Islet precursor cell (in vitro differentiated cells): ENCODE data around the gene CYB561D2.

Experiments used
- DNase-seq: peaks from one replicate; pipeline ENCODE4 v3.0.0-alpha.2; 2018

Gene CYB561D2

DNA sequence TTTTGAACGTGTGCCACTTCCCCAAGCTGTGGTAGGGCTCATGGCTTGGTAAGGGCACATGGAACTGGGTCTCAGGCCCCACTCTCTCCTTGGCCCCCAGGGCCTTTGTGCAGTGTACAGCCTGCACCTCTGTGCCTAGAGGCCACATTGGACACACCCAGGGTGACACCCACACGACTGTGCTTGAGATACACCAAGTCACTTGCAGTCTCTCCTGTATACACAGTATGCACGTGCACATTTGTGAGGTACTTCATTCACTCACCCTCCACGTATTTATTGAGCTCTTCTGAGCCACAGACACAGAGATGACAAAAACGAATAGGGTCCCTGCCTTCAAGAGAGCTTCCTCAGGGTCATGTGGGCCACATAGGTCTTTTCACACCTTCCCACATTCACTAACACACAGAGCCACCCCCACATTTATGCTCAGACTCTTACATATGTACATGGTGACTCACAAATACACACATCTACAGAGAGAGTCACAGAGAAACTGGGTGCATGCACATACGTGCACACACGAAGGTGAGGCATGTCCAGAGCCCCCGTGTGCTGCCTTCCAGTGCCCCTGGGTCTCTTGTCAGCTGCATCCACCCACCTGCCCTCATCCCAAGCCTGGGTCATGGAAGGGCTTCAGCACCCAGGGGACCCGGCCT is 18.5 kb downstream of the CYB561D2 start:
- DNase-seq = no peak

DNA sequence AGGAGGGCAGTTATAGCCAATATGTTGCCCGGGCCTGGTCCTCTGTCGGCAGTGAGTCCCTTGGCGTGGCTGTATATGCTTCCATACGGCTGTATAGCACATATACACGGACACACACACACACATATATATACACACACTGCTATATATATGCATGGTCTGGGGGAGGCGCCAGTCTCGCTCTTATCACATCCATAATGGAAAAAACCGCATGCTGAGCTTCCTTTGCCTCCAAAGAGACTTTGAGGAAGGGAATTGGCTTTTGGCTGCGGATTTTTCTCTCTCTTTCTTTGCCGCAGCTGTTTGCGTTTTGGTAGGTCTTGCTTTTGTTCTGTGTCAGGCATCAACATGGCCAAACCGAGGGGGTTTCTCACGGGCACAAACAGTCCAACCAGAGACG is 19.9 kb downstream of the CYB561D2 start:
- DNase-seq = no peak

DNA sequence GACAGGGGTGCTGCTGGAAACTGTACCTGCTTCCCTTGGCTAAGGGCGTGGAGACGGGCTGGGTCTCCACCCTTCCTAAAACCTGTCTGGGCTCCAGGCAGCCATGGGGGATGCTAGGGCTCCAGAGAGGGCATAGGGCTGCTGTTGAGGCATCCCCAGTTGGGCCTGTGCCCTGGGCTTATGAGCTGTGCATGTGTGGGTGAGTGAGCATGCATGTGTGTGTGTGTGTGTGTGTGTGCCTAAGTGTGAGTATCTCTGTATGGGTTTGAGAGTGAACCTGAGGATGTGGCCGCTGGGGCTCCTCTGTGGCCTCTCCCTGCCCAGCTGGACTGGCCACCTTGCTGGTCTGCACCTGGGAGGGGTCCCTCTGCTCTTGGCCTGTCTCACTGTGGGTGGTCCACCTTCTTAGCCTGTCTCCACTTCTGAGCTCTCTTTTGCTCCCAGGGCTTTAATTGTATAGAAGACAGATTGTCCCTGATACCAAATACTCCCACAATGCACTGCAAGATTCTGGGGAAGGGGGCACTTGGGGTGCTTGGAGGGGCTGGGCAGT is 20.5 kb downstream of the CYB561D2 start:
- no peak for DNase-seq

DNA sequence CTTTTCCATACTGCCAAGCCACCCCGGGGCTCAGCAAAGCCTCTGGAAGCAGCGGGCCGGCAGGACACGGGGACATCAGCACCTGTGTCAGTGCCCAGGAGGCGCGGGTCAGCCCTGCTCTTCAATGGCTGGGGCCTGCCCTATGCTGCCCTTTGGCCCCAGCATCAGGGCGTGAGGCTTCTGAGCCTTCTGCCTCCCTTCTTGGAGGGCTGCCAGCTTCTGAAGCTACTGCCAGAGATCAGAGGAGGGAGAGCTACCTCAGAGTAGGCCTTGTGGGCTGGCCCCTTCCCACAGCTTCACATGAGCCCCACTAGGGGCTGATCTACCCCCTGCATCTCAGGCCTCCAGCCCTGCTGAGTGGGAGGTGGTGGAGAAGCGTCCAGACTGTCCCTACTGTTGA is 21.7 kb downstream of the CYB561D2 start:
- DNase-seq = no peak

DNA sequence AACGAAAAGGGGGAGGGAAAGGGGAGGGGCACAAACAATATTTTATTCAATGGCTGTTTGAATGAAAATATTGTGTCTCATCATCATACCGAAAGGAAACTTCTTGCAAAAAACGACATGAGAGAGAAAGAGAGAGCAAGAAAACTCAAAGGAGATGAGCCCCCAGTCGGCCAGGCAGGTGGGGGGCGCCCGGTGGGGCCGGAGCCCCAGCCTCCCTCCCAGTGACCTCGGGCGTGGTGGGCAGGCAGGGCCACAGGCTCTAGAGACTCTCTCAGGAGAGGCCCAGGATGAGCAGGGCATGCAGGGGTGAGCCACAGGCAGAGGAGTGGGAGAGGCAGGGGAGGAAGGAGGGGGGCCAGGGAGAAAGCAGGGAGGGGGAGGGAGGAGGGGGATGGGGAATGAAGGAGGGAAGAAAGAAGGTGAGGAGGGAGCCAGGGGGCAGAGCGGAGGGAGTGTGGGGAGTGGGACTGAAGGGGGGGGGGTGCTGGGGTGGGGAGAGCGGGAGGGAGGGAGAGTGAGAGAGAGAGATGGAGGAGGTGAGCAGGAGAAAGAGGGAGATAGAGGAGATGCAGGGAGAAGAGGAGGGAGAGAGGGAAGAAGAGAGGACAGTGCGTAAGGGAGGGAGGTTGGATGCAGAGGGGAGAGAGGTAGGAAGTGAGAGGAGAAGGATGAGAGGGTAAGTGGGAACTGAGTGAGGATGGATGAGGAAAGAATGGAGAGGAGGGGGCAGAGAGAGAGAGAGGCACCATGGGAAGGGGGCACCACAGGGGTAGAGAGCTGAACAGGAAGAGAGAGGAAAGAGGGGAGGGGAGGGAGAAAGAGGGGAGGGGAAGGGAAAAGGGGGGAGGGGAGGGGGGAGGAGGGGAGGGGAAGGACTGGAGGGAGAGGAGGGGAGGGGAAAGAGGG is 22.7 kb downstream of the CYB561D2 start:
- no peak for DNase-seq

DNA sequence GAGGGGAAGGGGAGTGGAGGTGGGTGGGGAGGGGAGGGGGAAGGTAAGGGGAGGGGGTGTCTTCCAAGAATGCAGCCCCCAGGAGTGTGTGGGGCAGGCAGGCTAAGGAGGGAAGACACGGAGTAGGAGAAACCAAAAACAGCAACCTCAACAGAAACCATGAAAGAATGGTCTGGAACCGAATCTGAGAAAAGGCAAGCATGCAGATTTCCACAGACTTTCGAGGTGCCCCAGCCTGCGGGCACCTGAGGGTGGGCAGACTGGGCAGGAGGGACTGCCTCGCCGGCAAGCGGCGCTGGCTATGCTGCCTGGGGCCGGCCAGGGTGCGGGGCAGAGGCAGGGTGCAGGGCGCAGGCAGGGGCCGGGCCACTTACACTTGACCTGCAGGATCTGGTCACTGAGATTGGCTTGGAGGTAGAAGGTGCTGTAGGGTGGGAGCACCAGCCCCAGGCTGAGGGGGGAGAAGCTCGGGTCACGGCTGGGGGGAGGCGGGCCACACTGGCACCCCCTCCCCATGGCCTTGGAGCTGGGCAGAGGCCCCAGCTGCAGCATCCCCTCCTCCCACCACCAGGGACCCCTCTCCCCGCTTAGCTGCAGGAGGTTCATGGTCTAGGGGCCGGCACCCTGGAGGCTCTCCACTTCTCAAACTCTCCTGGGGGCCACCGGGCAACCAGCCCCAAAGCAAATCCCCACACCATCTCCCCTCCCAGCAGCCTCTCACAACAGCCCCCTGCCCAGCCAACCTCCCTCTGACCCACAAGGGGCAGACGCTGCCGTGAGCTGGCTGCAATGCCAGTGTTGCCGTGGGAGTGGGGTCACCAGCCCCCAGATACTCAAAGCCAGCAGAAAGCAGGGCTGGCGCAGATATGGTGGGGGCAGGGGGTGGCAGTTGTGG is 23.9 kb downstream of the CYB561D2 start:
- no peak for DNase-seq

DNA sequence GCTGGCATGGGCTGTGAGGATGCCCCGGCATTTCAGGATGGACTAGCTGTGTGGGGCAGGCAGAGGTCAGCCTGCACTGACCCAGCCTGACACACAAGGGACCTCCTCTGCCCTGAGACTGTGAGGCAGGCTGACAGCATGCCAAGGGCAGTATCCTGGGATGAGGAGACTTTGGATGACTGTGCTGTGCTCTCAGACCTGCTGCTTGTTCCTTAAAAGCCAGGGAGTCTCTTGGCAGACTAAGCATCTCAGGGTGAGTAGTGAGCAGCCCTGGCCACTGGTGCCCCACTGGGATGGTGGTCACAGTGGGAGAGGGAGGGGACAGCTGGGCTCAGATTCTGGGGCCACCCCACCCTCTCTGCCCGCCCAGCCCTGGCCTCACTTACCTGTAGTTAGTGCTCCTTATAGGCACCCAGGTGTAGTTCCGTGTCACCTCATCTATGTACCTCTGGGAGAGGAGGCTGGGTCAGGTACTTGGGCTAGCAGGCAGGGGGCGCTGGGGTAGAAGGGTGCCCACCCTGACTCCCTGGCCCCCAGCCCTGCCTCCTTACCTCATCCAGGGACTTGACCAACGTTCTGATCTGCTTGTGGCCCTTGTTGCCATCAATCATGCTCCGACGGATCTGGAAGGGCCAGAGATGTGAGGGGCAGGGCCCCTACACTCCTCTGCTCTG is 24.7 kb downstream of the CYB561D2 start:
- DNase-seq = no peak

DNA sequence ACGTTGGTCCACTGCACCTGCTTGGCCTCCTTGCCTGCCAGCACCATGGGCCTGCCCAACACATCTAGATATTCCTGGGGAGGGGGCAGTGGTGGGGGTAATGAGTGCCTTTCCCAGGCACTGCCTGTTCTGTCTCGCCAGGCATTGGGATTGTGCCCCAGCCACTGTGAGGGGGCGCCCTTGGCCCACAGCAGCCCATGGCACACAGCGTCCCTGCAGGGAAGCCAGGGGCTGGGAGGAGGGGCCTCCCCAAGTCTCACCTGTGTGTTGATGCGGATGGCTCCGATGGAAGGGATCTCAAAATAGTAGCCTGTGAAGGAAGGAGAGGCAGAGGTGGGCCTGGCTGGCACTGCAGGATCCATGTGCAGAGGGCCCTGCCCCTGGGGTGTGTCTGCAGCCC is 27.4 kb downstream of the CYB561D2 start:
- DNase-seq = no peak

DNA sequence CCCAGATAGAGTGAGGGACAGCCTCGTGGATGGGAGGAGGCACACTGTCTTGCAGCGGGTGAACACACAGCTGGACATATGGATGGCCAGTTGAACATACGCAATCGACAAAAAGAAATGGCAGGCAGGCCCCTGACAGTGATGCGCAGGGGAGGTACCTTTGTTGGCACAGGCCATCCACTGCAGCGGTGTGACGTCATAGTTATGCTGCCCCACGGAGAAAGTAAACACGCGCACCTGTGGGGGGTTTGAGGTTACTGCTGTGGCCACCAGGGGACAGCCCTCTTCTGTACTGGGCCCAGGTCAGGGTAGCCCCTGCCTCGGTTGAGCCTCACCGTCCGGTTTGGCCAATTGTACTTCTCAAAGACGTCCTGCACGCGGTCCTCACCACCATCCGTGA is 28.1 kb downstream of the CYB561D2 start:
- no peak for DNase-seq

DNA sequence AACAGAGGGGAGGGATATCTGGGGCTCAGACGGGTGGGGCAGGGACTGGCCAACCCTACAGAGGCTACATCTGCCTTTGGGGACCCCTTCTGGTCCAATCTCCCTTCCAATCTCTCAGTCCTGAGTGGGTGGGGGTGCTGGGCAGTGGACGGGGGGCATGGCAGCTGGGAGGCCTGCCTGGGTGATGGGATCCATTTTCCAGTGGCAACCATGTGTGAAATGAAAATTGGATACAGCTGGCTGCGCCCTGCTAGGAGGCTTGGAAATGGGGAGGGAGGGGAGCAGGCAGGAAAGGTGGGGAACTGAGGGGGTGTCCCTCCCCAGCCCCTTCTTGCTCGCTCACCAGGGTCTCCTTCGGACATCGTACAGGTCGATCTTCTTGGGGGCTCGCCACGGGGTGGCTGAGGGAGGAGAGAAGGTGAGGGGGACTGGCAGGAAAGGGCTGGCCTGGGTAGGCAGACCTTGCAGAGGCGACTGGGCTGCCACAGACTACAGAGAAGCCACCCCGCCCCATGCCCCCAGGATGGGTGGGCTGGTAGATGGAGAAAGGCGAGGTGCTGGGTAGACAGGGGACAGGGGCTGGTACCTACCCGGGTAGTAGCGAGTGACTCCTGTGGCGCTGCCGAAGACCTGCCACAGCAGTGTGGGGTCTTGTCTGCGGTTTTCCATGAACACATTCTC is 29.9 kb downstream of the CYB561D2 start:
- DNase-seq = no peak

DNA sequence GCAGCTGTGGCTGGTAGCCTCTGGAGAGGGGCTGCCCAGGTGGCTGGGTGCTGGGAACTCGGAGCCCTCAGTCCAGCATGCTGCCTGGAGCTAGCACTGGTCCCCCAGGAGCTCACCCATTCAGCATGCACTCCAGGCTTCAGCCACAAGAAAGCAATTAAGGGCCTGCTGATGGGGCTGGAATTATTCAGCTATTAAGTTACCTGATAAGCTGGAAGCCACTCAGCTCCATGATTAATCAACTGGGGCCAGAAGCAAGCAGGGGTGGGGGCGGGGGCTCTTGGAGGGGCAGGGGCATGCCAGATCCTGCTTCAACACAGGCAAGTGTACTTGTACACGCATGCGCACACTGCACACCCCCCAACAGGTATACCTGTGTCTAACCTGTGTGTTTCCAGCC is 30.7 kb downstream of the CYB561D2 start:
- no peak for DNase-seq

DNA sequence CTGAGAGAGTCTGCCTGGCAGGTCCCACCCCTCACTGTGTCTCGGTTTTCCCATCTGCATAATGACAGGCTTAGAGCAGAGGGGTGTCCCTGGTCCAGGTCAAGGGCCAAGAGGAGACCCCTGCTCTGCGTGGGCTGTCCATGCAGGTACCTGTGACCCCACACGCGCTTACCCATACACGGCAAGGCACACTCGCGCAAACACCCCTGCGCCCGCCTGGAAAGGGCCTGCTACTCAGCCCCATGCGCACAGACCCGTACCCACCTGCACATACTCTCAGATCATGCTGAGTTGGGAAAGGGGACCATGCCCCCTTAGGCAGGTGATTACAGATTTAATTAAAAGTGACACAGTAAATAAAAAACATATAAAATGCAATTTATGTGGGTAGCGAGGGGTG is 32.1 kb downstream of the CYB561D2 start:
- no peak for DNase-seq

DNA sequence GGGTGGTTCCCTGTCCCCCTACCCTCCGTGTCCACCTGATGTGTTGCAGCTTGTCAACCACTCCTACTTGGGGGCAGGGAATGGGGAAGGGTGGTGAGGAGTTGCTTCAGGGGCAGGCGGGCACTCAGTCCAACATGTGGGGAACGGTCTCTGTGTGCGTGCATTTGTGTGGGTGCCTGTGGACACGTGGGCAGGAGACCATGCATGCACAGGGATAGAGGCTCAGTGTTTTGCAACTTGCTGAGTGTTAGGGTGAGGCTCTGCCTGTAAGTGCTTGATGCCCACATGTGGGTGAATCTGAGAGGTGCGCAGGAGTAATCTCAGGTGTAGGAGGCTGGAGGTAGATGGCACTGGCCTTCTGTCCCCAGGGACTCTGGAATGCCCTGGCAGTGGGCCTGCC is 33.1 kb downstream of the CYB561D2 start:
- DNase-seq = no peak

DNA sequence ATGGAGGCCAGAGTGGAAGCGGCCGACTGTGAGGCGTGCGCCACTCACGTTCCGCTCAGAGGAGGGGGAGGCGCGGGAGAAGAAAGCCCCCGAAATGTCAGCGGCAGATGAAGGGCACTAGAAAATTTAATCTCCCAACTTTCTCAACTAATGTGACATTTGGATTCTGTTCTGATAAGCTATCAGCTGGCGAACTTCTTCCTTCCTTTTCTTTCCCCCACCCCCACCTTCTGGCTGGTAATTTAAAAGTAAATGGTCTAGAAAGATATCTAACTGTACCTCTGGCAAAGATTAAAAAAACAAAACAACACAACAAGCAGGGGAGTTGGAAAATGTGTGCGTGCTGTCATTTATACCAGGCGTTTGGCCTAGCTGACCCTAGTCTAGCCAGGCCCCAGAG is 35.1 kb downstream of the CYB561D2 start:
- DNase-seq = no peak

DNA sequence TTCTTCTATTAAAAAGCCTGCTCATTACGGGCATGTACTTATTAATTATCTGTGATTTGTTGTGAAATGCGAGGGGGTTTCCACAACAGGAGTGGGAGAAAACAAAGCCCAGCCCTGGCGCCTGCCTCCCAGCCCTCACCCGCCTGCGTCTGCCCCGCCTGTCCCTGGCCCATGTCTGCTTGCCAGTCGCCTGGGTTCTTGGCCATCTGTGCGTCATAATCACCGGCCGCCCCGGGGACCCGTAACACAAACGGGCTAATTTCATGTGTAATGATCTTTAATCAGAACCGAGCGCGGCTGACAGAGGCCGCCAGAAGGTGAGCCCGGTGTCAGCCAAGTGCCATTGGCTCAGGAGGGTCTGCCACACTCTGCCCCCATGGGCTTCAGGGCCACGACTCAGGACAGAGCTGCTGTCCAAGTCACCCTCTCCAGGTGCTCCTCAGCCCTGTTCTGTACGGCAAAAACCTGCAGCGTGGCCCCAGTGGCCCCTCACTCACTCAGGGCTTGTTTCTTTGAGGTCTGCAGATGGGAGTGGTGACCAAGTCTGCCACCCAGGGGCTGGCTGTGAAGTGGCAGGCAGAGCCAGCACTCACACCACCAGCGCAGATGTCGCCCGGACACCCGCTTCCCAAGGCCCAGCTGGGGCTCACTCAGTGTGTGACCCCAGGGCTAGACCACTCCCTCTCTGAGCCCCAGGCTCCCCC is 37.5 kb downstream of the CYB561D2 start:
- peak; percentile 73 for DNase-seq

DNA sequence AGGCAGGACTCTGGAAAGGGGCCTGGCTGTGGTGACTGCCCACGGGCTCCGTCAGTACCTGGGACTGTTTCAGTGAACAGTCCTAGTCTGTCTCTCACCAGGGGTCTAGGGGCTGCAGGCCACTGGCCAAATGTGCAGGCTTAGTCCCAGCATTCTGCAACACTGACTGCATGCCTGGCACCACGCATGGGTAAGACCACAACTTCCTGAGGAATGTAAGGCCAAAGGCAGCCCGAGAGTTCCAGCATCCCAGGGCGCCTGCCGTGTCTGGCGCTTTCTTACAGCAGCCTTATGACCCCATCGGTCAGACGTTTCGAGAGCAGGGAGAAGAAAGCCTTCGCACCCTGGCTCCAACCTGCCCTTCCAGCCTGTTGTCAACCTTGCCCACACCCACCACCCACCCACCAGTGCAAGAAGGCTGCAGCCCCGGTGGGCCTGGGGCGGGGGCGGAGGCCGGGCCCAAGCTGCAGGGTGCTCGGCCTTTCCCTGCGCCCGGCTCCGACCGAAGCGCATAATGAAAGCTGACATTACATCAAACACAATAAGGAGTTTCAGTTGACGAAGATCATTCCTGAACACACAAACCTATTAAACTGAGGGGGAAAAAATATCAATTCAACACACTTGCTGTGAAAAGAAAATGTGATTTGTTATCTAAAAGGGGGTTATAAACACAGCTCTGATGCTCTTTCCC is 38.2 kb downstream of the CYB561D2 start:
- peak; percentile 63 for DNase-seq

DNA sequence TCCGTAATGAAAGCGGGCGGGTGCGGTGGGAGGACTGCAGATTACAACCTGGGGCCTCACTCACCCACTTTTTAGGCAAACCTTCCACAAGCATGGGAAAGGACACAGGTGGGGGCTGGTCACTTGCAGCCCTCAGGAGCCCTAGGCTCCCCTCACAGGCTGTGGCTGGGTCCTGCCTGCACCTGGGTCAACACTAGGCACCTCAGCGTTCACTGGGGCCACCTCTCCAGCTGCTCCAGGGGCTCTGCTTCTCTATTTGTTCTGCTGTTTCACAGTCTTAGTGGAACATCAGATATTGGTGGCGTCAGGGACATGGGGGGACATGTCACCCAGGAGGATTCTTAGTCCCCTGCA is 38.7 kb downstream of the CYB561D2 start:
- no peak for DNase-seq

DNA sequence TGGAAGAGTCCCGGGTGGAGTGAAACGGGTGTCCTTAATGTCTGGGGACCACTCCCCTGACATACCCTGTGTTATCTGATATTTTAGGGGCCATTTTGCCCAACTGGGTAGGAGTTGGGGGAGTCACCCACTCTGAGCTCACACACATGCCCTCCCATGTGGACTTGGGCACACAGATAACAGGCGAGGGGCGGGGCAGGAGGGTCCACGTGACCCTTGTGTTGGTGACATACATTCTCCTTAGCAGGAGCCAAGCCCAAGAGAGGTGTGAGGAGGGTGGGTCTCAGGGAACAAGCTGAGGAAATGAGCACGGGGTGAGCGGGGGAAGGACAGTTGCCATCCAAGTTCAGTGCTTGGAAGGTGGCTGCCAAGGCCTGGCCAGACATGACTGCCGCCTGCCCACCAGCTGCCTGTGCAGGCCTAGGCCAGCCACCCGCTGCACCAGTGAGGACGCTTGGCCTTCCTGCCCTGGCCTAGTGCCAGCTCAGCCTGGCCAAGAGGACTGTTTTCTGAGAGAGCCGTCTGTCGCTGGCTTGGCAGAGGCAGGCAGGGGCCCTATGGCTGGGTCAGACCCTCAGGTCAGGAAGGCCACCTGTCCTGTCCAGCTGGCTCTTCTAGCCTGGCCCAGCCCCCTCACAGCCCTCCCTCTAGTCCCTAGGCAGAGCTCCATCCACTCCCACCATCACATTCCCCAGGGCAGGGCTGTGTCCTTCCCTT is 40.0 kb downstream of the CYB561D2 start:
- no peak for DNase-seq

DNA sequence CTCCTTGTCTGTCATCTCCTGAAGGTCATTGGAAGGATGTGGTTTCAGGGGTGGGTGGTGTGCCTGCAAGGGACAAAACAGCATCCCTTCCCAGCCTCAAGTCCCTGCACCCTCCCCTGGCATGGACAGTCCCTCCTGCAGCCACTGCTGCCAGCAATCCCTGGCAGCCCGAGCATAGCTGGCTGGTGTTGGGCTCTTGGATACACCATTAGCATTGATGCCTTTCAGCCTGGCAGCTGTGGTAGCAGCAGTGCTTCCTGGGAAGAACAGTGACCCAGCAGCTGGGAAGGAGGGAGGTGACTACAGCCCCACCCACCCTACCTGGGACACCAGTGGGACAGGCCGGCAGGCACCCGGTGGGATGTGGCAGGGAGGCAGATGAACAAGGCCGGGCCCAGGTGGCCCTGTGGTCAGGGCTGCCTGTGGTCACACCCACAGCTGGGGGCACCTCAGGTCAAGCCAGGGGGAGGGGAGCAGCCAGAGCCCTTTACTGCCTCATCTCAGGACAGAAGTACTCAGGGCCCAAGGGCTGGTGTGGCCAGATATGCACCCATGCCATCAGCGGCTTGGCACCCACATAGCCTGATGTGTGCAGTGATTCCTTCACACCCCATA is 41.5 kb downstream of the CYB561D2 start:
- no peak for DNase-seq

DNA sequence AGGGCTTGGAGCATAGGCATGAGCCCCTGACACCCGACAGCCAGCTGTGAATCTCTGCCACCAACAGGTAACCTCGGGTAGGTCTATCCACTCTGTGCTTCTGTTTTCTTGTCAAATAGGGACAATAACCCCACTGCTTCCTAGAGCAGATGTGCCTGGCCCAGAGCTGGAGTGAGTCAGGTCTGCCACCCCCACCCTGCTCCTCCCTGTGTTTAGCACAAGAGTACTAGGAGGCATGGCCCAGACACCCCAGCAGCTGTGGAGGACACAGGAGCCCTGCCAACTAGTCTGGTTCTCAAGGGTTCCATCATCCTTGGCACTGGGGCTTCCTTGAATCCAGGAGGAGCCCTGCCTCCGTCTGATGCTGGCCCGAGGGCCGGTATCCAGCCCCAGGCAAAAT is 42.4 kb downstream of the CYB561D2 start:
- DNase-seq = no peak
